Osteoblast (primary cell): ENCODE data around the gene MICB. TPM values are rescaled to one million over a fixed set of nuclear protein-coding genes. Genes with fewer than 3 reads are reported as not detected.

Source experiments
- DNase-seq: peaks from one replicate; pipeline ENCODE4 v3.0.0; 2011; ENCODE audit warnings: low spot score, mixed read lengths; ENCODE audit not compliant: insufficient read length; ENCODE audit errors: missing footprints
- H2AFZ ChIP-seq: 2 replicates; pipeline ENCODE4 v1.6.0; 2011; ENCODE audit warnings: mild to moderate bottlenecking, low read length
- H3K27ac ChIP-seq: 2 replicates; pipeline ENCODE4 v1.5.1; 2011; ENCODE audit warnings: mild to moderate bottlenecking, low read depth, low read length, moderate library complexity
- H3K27me3 ChIP-seq: 2 replicates; pipeline ENCODE4 v1.6.0; 2012; ENCODE audit warnings: mild to moderate bottlenecking, control low read depth, inconsistent platforms, low read length, moderate library complexity; ENCODE audit not compliant: insufficient read depth
- H3K36me3 ChIP-seq: 2 replicates; pipeline ENCODE4 v1.5.1; 2011; ENCODE audit warnings: mild to moderate bottlenecking, low read length, control low read depth, moderate library complexity; ENCODE audit not compliant: insufficient read depth
- H3K4me1 ChIP-seq: 2 replicates; pipeline ENCODE4 v1.5.1; 2011; ENCODE audit warnings: mild to moderate bottlenecking, low read length, control low read depth, moderate library complexity; ENCODE audit not compliant: insufficient read depth
- H3K4me2 ChIP-seq: 2 replicates; pipeline ENCODE4 v1.6.0; 2011; ENCODE audit warnings: mild to moderate bottlenecking, low read length; ENCODE audit not compliant: insufficient read depth
- H3K4me3 ChIP-seq: fragments of 200-600 bp; sonication (generic); 3 replicates; pipeline ENCODE4 v1.5.1; 2012; ENCODE audit warnings: mild to moderate bottlenecking, low read length, inconsistent platforms; ENCODE audit not compliant: insufficient read depth
- H3K79me2 ChIP-seq: 2 replicates; pipeline ENCODE4 v1.6.0; 2012; ENCODE audit warnings: mild to moderate bottlenecking, low read length, control low read depth, inconsistent platforms; ENCODE audit not compliant: insufficient read depth
- H3K9me3 ChIP-seq: 2 replicates; pipeline ENCODE4 v1.5.1; 2011; ENCODE audit warnings: low read depth, low read length, control low read depth
- H4K20me1 ChIP-seq: 2 replicates; pipeline ENCODE4 v1.6.0; 2012; ENCODE audit warnings: mild to moderate bottlenecking, low read length, control low read depth; ENCODE audit not compliant: insufficient read depth
- total RNA-seq: library from RNA; depleted of rRNA; stranded (reverse); fragments of >200 nt; gene quantifications from 2 replicates; pipeline ENCODE4 v1.2.3, GENCODE V29; 2012
- TF ChIP-seq, protein P1 (sequence below): IDR thresholded peaks from 2 replicates; pipeline ENCODE4 v1.5.1; 2011; ENCODE audit warnings: mild to moderate bottlenecking, low read depth, low read length, moderate library complexity; ENCODE audit errors: extremely low read depth

Gene MICB
- total RNA-seq, 1 donor, result 14.1 TPM

DNA sequence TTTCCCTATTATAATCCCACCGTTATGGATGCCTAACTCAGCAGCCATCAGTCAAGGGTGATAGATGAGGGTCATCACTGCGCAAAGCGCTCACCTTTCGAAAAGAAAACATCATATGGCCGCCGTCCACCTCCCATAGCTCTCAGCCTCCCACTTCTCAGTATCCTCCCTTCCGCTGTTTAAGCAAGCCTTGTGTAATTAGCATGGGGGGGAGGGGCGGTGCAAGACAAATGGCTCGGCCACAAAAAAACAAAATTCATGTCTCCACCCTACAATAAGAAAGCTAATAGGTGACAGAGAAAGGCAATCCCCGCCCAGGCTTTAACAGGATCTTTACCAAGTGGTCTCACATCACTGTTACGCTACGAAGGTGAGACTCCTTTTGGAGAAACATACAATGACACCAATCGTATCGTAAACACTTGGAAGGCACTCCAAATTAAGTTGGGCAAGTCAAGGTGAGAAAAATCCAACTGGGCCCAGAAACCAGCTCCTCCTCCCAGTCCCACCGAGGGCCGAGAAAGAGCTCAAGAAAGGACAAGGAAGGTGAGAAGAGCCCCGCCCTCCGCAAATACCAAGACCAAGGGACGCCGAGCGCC lies 43.2 kb downstream of the MICB start:
- H3K4me3 ChIP-seq, result peak overlapping the region; percentile 95

DNA sequence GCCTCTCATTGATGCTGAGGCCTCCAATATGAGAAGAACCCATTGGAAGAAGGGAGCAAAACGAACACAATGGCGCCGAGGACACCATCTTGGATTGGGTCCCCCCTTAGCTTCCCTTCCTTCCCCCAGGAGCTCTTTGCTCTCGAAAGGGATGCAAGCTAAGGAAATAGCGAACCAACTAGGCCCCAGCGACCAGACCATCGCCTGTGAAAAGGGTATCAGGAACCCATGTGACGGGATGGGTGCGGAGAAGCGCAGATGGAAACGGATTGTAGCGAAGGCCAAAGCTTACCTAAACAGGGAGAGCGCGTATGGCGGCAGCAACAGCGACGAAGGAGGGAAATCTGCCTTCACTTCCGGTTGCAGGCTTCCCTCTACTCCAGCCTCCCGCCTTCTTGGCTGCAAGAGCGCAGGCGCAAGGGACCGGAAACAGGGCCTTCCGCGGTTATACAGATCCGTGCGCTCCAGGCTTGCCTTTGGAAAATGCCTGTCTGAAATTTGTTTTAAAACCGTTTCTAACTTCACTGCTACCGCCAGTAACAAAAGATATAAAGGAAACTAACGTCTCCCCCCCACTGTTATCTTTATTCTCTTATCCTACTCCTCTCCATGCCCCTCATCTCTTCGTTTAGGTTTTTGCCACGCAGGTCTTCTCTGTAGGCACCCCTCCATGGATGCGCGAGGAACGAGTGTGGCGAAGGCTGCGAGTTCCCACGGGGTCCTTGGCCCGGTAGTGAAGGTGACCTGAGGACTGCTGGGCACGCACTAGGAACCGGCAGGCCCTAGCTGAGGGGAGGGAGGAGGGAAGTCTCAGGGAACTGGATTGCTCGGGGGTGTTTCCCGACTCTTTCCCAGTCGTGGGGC lies 43.9 kb downstream of the MICB start, which contains the start of gene DDX39B:
Gene DDX39B, minus strand, starts transcription at position 346 of the 864 bp plus-strand sequence. CDS start 1,471 bp downstream, outside the sequence.
- Histone ChIP-seq H3K4me3 (peak within 1 kb of the TSS; percentile 95), H4K20me1 (peaks cover 37% of the 10 kb centered on the region), H3K79me2 (peaks cover 51% of the 10 kb centered on the region), H2AFZ (peak within 1 kb of the TSS; percentile 97), H3K4me1 (peaks cover 28% of the 10 kb centered on the region), H3K4me2 (peak within 1 kb of the TSS; percentile 97), H3K9me3 (no peaks in the 10 kb centered on the region), H3K27ac (peak within 1 kb of the TSS; percentile 99), H3K27me3 (no peaks in the 10 kb centered on the region), H3K36me3 (peaks cover 37% of the 10 kb centered on the region)
- TF ChIP-seq, protein P1, sequence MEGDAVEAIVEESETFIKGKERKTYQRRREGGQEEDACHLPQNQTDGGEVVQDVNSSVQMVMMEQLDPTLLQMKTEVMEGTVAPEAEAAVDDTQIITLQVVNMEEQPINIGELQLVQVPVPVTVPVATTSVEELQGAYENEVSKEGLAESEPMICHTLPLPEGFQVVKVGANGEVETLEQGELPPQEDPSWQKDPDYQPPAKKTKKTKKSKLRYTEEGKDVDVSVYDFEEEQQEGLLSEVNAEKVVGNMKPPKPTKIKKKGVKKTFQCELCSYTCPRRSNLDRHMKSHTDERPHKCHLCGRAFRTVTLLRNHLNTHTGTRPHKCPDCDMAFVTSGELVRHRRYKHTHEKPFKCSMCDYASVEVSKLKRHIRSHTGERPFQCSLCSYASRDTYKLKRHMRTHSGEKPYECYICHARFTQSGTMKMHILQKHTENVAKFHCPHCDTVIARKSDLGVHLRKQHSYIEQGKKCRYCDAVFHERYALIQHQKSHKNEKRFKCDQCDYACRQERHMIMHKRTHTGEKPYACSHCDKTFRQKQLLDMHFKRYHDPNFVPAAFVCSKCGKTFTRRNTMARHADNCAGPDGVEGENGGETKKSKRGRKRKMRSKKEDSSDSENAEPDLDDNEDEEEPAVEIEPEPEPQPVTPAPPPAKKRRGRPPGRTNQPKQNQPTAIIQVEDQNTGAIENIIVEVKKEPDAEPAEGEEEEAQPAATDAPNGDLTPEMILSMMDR, result no peak
- DNase-seq, result peak; percentile 96

More for the DNA sequence above, 43.2 kb downstream of the MICB start:
- Histone ChIP-seq H4K20me1 (peaks cover 45% of the 10 kb centered on the region), H3K79me2 (peaks cover 58% of the 10 kb centered on the region), H2AFZ (peak overlapping the region; percentile 97), H3K36me3 (peaks cover 44% of the 10 kb centered on the region), H3K27ac (peak overlapping the region; percentile 99), H3K9me3 (no peaks in the 10 kb centered on the region), H3K4me2 (peak overlapping the region; percentile 97), H3K4me1 (peaks cover 23% of the 10 kb centered on the region), H3K27me3 (no peaks in the 10 kb centered on the region)
- TF ChIP-seq, protein P1, result no peak
- peak; percentile 37 for DNase-seq

DNA sequence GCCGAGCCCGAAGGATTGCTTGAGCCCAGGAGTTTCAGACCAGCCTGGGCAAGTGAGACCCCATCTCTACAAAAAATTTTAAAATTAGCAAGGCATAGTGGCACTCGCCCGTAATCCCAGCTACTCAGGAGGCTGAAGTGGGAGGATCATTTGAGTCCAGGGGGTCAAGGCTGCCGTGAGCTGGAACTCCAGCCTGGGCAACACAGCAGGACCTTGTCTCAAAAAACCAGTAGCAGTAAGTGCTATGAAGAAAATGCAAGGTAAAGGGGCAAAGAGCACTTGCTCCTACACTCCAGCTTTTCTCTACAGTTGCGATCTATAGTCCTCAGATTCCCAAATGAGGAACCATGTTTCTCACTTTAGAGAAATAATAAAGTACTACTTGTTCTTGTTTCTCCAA lies 45.7 kb downstream of the MICB start:
- H3K79me2 ChIP-seq, result peaks cover 48% of the 10 kb centered on the region
- H3K4me2 ChIP-seq, result no peak overlapping the region
- no peak overlapping the region for H2AFZ ChIP-seq
- H3K4me1 ChIP-seq, result peaks cover 43% of the 10 kb centered on the region
- H4K20me1 ChIP-seq, result peaks cover 26% of the 10 kb centered on the region
- TF ChIP-seq, protein P1, result no peak
- no peaks in the 10 kb centered on the region for H3K27me3 ChIP-seq
- no peak for DNase-seq
- H3K4me3 ChIP-seq, result no peak overlapping the region
- no peaks in the 10 kb centered on the region for H3K9me3 ChIP-seq
- peaks cover 19% of the 10 kb centered on the region for H3K36me3 ChIP-seq
- no peak overlapping the region for H3K27ac ChIP-seq

DNA sequence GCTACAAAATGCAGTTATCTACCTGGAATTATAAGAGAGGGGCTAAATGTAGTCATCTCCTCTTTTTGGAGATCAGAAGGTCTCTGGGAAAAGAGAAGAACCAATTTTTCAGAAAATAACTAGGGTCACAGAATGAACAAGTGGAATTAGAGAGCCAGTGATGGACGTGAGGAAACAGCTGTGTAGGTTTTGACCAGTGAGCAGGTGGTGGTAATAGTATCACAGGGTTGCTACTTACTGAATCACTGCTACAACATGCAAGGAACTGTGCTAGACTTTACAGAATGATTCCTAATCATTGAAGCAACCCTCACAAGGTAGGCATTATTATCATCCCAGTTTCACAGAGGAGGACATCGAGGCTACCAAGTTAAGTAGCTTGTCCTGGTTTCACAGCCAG lies 46.7 kb downstream of the MICB start:
- H3K36me3 ChIP-seq, result peaks cover 18% of the 10 kb centered on the region
- no peak for DNase-seq
- H3K4me3 ChIP-seq, result no peak overlapping the region
- H3K4me1 ChIP-seq, result peaks cover 34% of the 10 kb centered on the region
- TF ChIP-seq, protein P1, result no peak
- no peak overlapping the region for H3K27ac ChIP-seq
- peaks cover 44% of the 10 kb centered on the region for H3K79me2 ChIP-seq
- H3K27me3 ChIP-seq, result no peaks in the 10 kb centered on the region
- no peak overlapping the region for H2AFZ ChIP-seq
- no peaks in the 10 kb centered on the region for H3K9me3 ChIP-seq
- H4K20me1 ChIP-seq, result peaks cover 16% of the 10 kb centered on the region
- no peak overlapping the region for H3K4me2 ChIP-seq
